Measurements from ENCODE around the gene USHBP1. TPM values are rescaled to one million over a fixed set of nuclear protein-coding genes. Genes with fewer than 3 reads are reported as not detected.

The USHBP1 gene
- total and polyA plus RNA-seq, 2 donors (not counting 1 experiment from before 2014, with no cell fraction given) = not detected

- Histone ChIP-seq H3K36me3 (ENCODE audit: control insufficient read depth, insufficient read depth, low read length) (no peaks in the 10 kb centered on the region), H4K20me1 (ENCODE audit: control insufficient read depth, extremely low read depth, insufficient read depth, low read length) (no peaks in the 10 kb centered on the region), H3K9me3 (ENCODE audit: control insufficient read depth, insufficient read depth, low read depth, low read length) (no peaks in the 10 kb centered on the region), H2AFZ (ENCODE audit: low read length) (no peak overlapping the region), H3K4me3 (replicated peaks in 1 of 4; ENCODE audit: control extremely low read depth in 1 of 4, insufficient read depth in 1 of 4, low read depth in 3 of 4, low read length in 4 of 4) (no peak overlapping the region), H3K4me2 (ENCODE audit: extremely low read depth, insufficient read depth, low read length) (no peak overlapping the region), H3K9ac (ENCODE audit: insufficient read depth, low read length) (no peak overlapping the region), H3K27me3 (ENCODE audit: control insufficient read depth, insufficient read depth, low read length) (no peaks in the 10 kb centered on the region), H3K27ac (ENCODE audit: insufficient read depth, low read length) (no peak overlapping the region), H3K4me1 (ENCODE audit: control insufficient read depth, extremely low read depth, insufficient read depth, low read length) (no peaks in the 10 kb centered on the region), H3K79me2 (ENCODE audit: control insufficient read depth, insufficient read depth, low read length) (no peaks in the 10 kb centered on the region)
- no peak for TF ChIP-seq EZH2 (IDR thresholded peaks at IDR 0.05; ENCODE audit: low read length, missing control alignments)
- no peak for TF ChIP-seq CTCF (conservative IDR thresholded peaks at IDR 0.05 in 1 of 2, IDR thresholded peaks at IDR 0.05 in 1 of 2; ENCODE audit: low read depth in 1 of 2, low read length in 2 of 2)
- DNase-seq (ENCODE audit: low read depth in 2 of 2) = no peak
Observed at GRCh38 chr19:17256130-17256529, 8.4 kb downstream of the USHBP1 start.

- no peaks in the 10 kb centered on the region for H3K9me3 ChIP-seq (ENCODE audit: control insufficient read depth, insufficient read depth, low read depth, low read length)
- no peaks in the 10 kb centered on the region for H3K36me3 ChIP-seq (ENCODE audit: control insufficient read depth, insufficient read depth, low read length)
- H3K4me3 ChIP-seq (replicated peaks in 1 of 4; ENCODE audit: control extremely low read depth in 1 of 4, insufficient read depth in 1 of 4, low read depth in 3 of 4, low read length in 4 of 4) = no peak overlapping the region
- no peak for TF ChIP-seq CTCF (conservative IDR thresholded peaks at IDR 0.05 in 1 of 2, IDR thresholded peaks at IDR 0.05 in 1 of 2; ENCODE audit: low read depth in 1 of 2, low read length in 2 of 2)
- TF ChIP-seq EZH2 (IDR thresholded peaks at IDR 0.05; ENCODE audit: low read length, missing control alignments) = no peak
- H3K4me1 ChIP-seq (ENCODE audit: control insufficient read depth, extremely low read depth, insufficient read depth, low read length) = no peaks in the 10 kb centered on the region
- no peak overlapping the region for H3K4me2 ChIP-seq (ENCODE audit: extremely low read depth, insufficient read depth, low read length)
- no peaks in the 10 kb centered on the region for H4K20me1 ChIP-seq (ENCODE audit: control insufficient read depth, extremely low read depth, insufficient read depth, low read length)
- no peak overlapping the region for H3K9ac ChIP-seq (ENCODE audit: insufficient read depth, low read length)
- H3K27me3 ChIP-seq (ENCODE audit: control insufficient read depth, insufficient read depth, low read length) = no peaks in the 10 kb centered on the region
- H2AFZ ChIP-seq (ENCODE audit: low read length) = no peak overlapping the region
- no peak for DNase-seq (ENCODE audit: low read depth in 2 of 2)
- no peaks in the 10 kb centered on the region for H3K79me2 ChIP-seq (ENCODE audit: control insufficient read depth, insufficient read depth, low read length)
- no peak overlapping the region for H3K27ac ChIP-seq (ENCODE audit: insufficient read depth, low read length)
Observed at GRCh38 chr19:17255150-17255621, 9.4 kb downstream of the USHBP1 start.

- DNase-seq (ENCODE audit: low read depth in 2 of 2) = no peak
- Histone ChIP-seq H3K27me3 (ENCODE audit: control insufficient read depth, insufficient read depth, low read length) (no peaks in the 10 kb centered on the region), H3K9ac (ENCODE audit: insufficient read depth, low read length) (no peak overlapping the region), H3K4me3 (replicated peaks in 1 of 4; ENCODE audit: control extremely low read depth in 1 of 4, insufficient read depth in 1 of 4, low read depth in 3 of 4, low read length in 4 of 4) (no peak overlapping the region), H3K4me1 (ENCODE audit: control insufficient read depth, extremely low read depth, insufficient read depth, low read length) (no peaks in the 10 kb centered on the region), H3K9me3 (ENCODE audit: control insufficient read depth, insufficient read depth, low read depth, low read length) (no peaks in the 10 kb centered on the region), H3K4me2 (ENCODE audit: extremely low read depth, insufficient read depth, low read length) (no peak overlapping the region), H3K27ac (ENCODE audit: insufficient read depth, low read length) (no peak overlapping the region), H4K20me1 (ENCODE audit: control insufficient read depth, extremely low read depth, insufficient read depth, low read length) (no peaks in the 10 kb centered on the region), H3K79me2 (ENCODE audit: control insufficient read depth, insufficient read depth, low read length) (no peaks in the 10 kb centered on the region), H3K36me3 (ENCODE audit: control insufficient read depth, insufficient read depth, low read length) (no peaks in the 10 kb centered on the region), H2AFZ (ENCODE audit: low read length) (no peak overlapping the region)
- no peak for TF ChIP-seq EZH2 (IDR thresholded peaks at IDR 0.05; ENCODE audit: low read length, missing control alignments)
- no peak for TF ChIP-seq CTCF (conservative IDR thresholded peaks at IDR 0.05 in 1 of 2, IDR thresholded peaks at IDR 0.05 in 1 of 2; ENCODE audit: low read depth in 1 of 2, low read length in 2 of 2)
Observed at GRCh38 chr19:17254636-17255035, 9.9 kb downstream of the USHBP1 start.

Measured in fibroblast of lung (primary cell).